GM12891 (cell line): ENCODE results near the gene LUZP1.
A peak's percentile ranks its signal among the peaks of the same experiment; 100 is the strongest.

Experiments
- PAX5 ChIP-seq: IDR thresholded peaks from 2 replicates; pipeline ENCODE4 v1.6.1; 2011; ENCODE audit warnings: low read length, moderate library complexity, mild to moderate bottlenecking; ENCODE audit not compliant: insufficient read depth, severe bottlenecking
- POLR2A ChIP-seq: IDR thresholded peaks from 2 replicates; pipeline ENCODE4 v1.6.1; 2011; ENCODE audit warnings: low read depth, low read length, control low read depth
- POLR2AphosphoS5 ChIP-seq: IDR thresholded peaks from 2 replicates; pipeline ENCODE4 v1.6.1; 2011; ENCODE audit warnings: low read depth, low read length, control low read depth
- POU2F2 ChIP-seq: IDR thresholded peaks from 2 replicates; pipeline ENCODE4 v1.6.1; 2011; ENCODE audit warnings: low read depth, mild to moderate bottlenecking, control low read depth, low read length, moderate library complexity
- SPI1 ChIP-seq: IDR thresholded peaks from 2 replicates; pipeline ENCODE4 v1.6.1; 2011; ENCODE audit warnings: low read depth, low read length, control low read depth
- TAF1 ChIP-seq: IDR thresholded peaks from 2 replicates; pipeline ENCODE4 v1.6.1; 2011; ENCODE audit warnings: low read depth, low read length, control low read depth

- TF ChIP-seq POLR2AphosphoS5 = peak; percentile 48; the same call in 1 of the 2 replicates
- peak; percentile 69 for TF ChIP-seq POLR2A
- peak; percentile 77 for TF ChIP-seq TAF1
- no peak for TF ChIP-seq PAX5
- TF ChIP-seq SPI1 = no peak
- no peak for TF ChIP-seq POU2F2
Observed at GRCh38 chr1:23168445-23169194, at the start of gene LUZP1.
